GM19099 (cell line): ENCODE results near the gene DBP.

ENCODE experiments used
- POLR2A ChIP-seq: IDR thresholded peaks from 3 replicates; pipeline ENCODE4 v1.6.1; 2011; ENCODE audit warnings: low read depth; ENCODE audit not compliant: insufficient read length; ENCODE audit errors: extremely low read depth

Gene DBP

GRCh38 chr19:48614436-48615230 is 22.5 kb downstream of the DBP start, which contains the start of gene FAM83E:
Gene FAM83E, minus strand, starts transcription at chr19:48615076. Its CDS starts 1,704 bp downstream, at chr19:48613372.
- no peak for TF ChIP-seq POLR2A

DNA sequence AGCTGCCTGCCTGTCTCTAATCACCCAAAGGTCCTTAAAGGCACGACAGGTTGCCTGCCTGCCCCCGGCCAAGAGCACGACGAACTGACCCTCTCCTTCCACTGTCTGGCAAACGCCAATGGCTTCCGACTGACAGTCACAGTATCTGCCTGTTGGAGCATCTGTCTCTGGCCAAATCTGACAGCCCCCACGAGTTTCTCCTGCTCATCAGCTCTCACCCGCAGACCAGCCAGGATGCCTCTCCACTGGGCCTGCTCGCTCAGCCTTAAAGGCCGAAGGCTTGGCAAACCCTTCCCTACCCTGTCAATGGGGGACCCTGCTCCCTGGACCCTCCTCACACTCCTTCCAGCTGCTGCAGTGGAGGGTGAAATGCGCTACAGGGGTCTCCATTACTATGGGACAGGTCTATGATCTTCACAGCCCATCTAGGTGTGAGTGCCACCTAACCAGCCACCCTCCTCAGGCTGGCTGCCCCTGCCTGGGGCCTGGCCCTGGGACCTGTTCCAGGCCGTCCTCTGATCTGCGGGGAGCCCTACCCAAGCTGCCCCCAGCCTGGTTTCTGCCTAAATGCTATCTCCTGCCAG is 23.2 kb downstream of the DBP start:
- TF ChIP-seq POLR2A, result peak; percentile 8

- TF ChIP-seq POLR2A, result no peak
These were observed 23.9 kb downstream of the DBP start for GRCh38 chr19:48613024-48613851.

- TF ChIP-seq POLR2A, result no peak
These were observed 25.3 kb downstream of the DBP start for GRCh38 chr19:48611872-48612271.

- no peak for TF ChIP-seq POLR2A
These were observed 27.5 kb downstream of the DBP start for GRCh38 chr19:48609571-48610108.

GRCh38 chr19:48608798-48609263 is 28.3 kb downstream of the DBP start:
- no peak for TF ChIP-seq POLR2A

- no peak for TF ChIP-seq POLR2A
These were observed 29.8 kb downstream of the DBP start for GRCh38 chr19:48607359-48607755.

DNA sequence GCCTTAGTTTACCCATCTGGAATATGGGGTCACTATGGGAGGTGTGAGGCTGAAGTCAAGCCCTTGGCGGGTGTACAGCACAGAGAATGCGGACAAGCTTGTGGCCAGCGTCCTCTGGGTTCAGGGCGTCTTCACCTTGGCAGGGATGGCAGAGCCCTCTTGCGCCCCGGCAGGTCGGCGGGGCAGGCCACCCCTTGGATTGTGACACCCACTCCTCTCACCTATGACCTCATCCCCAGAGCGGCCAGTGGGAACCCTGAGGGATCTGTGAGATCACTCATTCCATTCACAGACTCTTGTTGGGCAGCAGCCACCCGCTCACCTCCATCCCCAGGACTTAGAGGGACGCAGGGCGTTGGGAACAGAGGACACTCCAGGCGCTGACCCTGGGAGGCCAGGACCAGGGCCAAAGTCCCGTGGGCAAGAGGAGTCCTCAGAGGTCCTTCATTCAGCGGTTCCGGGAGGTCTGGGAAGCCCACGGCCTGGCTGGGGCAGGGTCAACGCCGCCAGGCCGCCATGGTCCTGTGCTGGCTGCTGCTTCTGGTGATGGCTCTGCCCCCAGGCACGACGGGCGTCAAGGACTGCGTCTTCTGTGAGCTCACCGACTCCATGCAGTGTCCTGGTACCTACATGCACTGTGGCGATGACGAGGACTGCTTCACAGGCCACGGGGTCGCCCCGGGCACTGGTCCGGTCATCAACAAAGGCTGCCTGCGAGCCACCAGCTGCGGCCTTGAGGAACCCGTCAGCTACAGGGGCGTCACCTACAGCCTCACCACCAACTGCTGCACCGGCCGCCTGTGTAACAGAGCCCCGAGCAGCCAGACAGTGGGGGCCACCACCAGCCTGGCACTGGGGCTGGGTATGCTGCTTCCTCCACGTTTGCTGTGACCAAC is 30.5 kb downstream of the DBP start, which contains the start of gene SPACA4:
SPACA4 (plus strand) TSS at position 280 of the 896 bp plus-strand sequence; CDS start at position 517, 237 bp downstream.
- TF ChIP-seq POLR2A, result no peak

GRCh38 chr19:48603850-48604249 is 33.3 kb downstream of the DBP start:
- no peak for TF ChIP-seq POLR2A

DNA sequence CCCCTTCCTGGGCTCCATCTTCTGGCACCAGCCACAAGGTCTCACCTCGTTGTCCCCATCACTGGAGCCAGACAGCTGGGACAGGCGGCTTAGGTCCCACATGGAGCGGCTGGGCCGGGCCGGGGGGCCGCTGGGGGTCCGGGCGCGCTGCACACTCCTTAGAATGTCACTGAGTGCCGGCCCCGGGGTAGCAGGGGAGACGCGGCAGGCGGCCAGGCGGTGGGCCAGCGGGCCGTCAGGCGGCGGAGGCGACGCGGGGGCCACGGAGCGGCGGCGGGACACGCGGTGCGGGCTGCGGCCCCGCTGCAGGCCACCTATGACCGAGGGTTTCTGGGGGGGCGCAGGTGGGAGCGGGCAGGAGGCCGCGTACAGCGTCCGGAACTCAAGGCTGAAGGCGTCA is 33.7 kb downstream of the DBP start:
- TF ChIP-seq POLR2A, result no peak

GRCh38 chr19:48603001-48603400 is 34.2 kb downstream of the DBP start:
- no peak for TF ChIP-seq POLR2A

DNA sequence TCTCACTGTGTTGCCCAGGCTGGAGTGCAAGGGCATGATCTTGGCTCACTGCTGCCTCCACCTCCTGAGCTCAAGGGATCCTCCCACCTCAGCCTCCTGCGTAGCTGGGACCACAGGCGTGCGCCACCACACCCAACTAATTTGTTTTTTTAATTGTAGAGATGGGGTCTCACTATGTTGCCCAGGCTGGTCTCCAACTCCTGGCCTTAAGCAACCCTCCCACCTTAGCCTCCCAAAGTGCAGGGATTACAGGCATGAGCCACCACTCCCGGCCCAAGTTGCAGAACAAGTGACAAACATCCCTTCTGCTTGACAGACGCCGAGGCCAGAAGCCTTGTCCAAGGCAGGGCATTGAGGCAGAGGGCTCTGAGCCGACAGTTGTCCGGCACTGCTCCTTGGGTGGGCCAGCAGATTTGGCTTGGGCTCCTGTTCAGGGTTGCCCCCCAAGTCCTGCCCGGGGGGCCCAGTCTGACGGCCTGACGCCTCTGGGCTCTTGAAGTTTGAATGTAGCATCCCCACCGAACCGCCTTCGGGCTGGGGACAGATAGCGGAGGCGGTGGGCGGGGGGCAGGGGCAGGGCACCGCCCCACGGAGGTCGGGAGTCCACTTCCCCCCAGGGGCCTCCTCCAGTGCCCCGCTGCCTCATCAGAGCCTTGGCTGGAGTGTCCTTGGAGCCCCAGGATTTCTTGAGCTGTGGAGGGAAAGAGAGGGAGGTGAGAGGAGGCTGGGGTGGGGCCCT is 36.3 kb downstream of the DBP start:
- TF ChIP-seq POLR2A, result no peak

DNA sequence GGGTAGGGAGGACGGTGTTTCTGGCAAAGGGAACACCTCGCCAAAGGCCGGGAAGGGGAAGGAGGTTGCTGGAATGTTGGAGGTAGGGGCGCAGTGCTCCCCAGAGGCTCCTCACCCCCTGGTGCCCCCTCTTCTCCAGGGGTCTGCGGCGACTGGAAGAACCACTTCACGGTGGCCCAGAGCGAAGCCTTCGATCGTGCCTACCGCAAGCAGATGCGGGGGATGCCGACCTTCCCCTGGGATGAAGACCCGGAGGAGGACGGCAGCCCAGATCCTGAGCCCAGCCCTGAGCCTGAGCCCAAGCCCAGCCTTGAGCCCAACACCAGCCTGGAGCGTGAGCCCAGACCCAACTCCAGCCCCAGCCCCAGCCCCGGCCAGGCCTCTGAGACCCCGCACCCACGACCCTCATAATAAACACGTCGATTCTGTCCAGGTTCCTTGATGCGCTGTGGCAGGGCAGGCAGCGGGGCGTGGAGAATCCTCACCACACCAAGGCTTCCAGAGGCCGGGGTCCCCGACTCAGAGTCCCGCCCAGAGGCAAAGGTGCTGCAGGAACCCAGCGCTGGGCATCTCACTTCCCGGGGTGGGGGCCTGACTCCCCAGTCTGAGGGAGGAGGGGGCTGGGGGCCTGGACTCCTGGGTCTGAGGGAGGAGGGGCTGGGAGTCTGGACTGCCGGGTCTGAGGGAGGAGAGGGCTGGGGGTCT is 38.0 kb downstream of the DBP start:
- no peak for TF ChIP-seq POLR2A
